Cardiac muscle cell (in vitro differentiated cells and primary cell): ENCODE data around the gene STRIT1. TPM values are rescaled to one million over a fixed set of nuclear protein-coding genes. Genes with fewer than 3 reads are reported as not detected.
"Not testable (repeated sequence)": the region's sequence is repeated elsewhere in the genome, so short reads cannot be mapped to it uniquely, and the experiment has no call there.

Experiments used
- DNase-seq, 2 donors: peaks; one replicate each; pipeline versions ENCODE4 v3.0.0 to v3.0.0-alpha.2; 2010 to 2017; ENCODE audit warnings: low read depth in 1 of 2, low spot score in 1 of 2
- H3K27ac ChIP-seq: fragments of 200-600 bp; sonication (generic); 2 replicates; pipeline ENCODE4 v1.5.1; 2016
- H3K27me3 ChIP-seq: fragments of 200-600 bp; sonication (generic); 2 replicates; pipeline ENCODE4 v1.6.0; 2016; ENCODE audit warnings: control low read depth
- H3K36me3 ChIP-seq: fragments of 200-600 bp; sonication (generic); 2 replicates; pipeline ENCODE4 v1.5.1; 2016; ENCODE audit warnings: control low read depth
- H3K4me1 ChIP-seq: fragments of 200-600 bp; sonication (generic); 2 replicates; pipeline ENCODE4 v1.8.1; 2017; ENCODE audit warnings: low read depth, mild to moderate bottlenecking, mixed run types
- H3K4me3 ChIP-seq: fragments of 200-600 bp; sonication (generic); 2 replicates; pipeline ENCODE4 v1.5.1; 2016; ENCODE audit warnings: mild to moderate bottlenecking
- H3K9me3 ChIP-seq: fragments of 200-600 bp; sonication (generic); 2 replicates; pipeline ENCODE4 v1.5.1; 2017; ENCODE audit warnings: low read depth, mild to moderate bottlenecking, control low read depth
- polyA plus RNA-seq: library from polyadenylated mRNA; unstranded; fragments of >200 nt; fragmentation: Nextera tagmentation; extraction: Ambion mirVana; gene quantifications from 2 replicates; pipeline ENCODE4 v1.2.1, GENCODE V29; 2016
- total RNA-seq: library from RNA; depleted of rRNA; stranded (reverse); fragments of >200 nt; gene quantifications from 2 replicates; pipeline ENCODE4 v1.2.3, GENCODE V29; 2016
- TF ChIP-seq, protein P1 (sequence below): IDR thresholded peaks from 2 replicates; pipeline ENCODE4 v1.5.1; 2012; ENCODE audit warnings: low read depth, mild to moderate bottlenecking, low read length

STRIT1 gene
- total and polyA plus RNA-seq, 2 experiments from 2014 or later = not detected

DNA sequence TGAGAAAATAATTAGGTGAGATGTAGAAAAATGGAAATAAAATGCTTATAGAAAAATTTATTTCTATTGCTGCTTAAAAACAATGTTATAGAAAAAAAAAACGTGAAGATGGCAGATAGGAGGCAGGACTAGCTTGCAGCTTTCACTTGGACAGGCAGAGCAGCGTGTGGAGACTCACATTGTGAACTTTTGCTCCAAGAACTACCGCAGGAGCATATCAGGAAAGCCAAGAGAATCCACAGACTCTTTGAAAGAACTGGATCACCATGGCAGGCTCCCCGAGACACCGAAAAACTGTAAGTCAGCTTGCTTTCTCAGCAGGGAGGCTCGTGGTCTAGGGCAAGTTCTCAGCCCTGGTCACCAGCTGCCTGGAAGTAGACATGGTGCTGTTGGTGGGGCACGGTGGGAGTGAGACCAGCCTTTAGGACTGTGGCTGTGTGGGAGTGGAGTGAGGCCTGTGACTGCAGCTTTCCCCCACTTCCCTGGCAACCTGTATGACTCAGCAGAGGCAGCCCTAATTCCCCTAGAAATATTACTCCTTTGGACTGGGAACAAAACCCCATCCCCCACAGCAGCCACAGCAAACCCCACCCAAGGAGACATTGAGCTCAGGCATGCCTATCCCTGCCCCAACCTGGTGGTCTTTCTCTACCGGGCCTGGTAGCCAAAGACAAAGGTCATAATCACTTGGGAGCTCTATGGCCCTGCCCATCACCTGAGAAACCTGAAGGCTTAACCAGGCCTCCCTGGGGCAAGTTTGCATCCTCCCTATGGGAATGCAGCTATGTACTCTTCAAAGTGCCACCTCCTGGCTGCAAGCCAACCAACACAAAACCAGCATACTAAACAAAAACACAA is 22.8 kb downstream of the STRIT1 start:
- no peak overlapping the region for H3K27ac ChIP-seq
- TF ChIP-seq, protein P1, sequence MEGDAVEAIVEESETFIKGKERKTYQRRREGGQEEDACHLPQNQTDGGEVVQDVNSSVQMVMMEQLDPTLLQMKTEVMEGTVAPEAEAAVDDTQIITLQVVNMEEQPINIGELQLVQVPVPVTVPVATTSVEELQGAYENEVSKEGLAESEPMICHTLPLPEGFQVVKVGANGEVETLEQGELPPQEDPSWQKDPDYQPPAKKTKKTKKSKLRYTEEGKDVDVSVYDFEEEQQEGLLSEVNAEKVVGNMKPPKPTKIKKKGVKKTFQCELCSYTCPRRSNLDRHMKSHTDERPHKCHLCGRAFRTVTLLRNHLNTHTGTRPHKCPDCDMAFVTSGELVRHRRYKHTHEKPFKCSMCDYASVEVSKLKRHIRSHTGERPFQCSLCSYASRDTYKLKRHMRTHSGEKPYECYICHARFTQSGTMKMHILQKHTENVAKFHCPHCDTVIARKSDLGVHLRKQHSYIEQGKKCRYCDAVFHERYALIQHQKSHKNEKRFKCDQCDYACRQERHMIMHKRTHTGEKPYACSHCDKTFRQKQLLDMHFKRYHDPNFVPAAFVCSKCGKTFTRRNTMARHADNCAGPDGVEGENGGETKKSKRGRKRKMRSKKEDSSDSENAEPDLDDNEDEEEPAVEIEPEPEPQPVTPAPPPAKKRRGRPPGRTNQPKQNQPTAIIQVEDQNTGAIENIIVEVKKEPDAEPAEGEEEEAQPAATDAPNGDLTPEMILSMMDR = no peak
- no peaks in the 10 kb centered on the region for H3K27me3 ChIP-seq
- DNase-seq = peak in 1 of 2 donors; percentile 4
- no peaks in the 10 kb centered on the region for H3K9me3 ChIP-seq
- H3K36me3 ChIP-seq = no peaks in the 10 kb centered on the region
- no peak overlapping the region for H3K4me3 ChIP-seq
- no peaks in the 10 kb centered on the region for H3K4me1 ChIP-seq

DNA sequence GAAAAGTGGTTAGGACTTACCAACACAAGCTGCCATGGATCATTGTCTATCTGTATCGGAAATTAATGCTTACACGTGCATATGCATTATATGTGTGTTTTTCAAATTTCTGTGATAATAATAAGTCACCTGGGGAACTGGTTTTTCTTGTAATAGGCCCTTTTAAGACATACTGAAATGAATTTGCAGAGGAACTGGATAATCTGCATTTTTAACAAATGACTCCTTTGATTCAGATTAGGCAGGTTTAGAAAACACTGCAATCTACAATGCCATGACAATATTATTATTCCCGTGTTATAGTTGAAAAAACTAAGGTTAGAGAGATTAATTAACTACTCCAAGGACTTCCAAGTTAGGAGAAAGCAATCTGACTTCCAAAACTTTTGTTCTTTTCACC is 23.4 kb downstream of the STRIT1 start:
- Histone ChIP-seq H3K4me3 (no peak overlapping the region), H3K9me3 (no peaks in the 10 kb centered on the region), H3K4me1 (no peaks in the 10 kb centered on the region), H3K36me3 (no peaks in the 10 kb centered on the region), H3K27me3 (no peaks in the 10 kb centered on the region), H3K27ac (no peak overlapping the region)
- no peak for DNase-seq
- TF ChIP-seq, protein P1 = no peak

DNA sequence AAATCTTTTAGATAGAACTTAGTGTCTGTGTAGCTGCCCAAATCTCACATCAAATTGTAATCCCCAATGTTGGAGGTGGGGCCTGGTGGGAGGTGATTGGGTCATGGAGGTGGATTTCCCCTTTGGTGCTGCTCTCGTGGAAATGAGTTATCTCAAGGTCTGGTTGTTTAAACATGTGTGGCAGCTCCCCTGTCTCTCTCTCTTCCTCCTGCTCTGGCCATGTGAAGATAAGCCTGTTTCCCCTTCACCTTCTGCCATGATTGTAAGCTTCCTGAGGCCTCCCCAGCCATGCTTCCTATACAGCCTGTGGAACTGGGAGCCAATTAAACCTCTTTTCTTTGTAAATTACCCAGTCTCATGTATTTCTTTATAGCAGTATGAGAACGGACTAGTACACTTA is 30.6 kb downstream of the STRIT1 start:
- H3K36me3 ChIP-seq, H3K27me3 ChIP-seq, DNase-seq, H3K4me1 ChIP-seq, H3K27ac ChIP-seq, H3K4me3 ChIP-seq, H3K9me3 ChIP-seq: not testable (repeated sequence)

DNA sequence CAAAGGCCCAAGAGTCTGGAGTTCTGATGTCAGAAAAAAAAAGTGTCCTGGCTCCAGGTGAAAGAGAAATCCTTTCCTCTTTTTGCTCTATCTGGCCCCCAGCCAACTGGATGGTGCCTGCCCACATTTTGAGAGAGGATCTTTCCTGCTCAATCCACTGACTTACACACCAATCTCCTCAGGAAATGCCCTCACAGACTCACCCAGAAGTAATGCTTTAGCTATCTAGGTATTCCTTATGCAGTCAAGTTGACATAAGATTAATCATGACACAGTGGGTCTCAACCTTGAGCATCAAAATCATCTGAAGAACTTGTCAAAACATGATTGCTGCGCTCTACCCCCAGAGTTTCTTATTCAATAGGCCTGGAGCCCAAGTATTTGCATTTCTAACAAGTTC is 31.2 kb downstream of the STRIT1 start:
- TF ChIP-seq, protein P1 = no peak
- no peaks in the 10 kb centered on the region for H3K4me1 ChIP-seq
- no peak overlapping the region for H3K4me3 ChIP-seq
- no peak for DNase-seq
- no peak overlapping the region for H3K27ac ChIP-seq
- H3K27me3 ChIP-seq = no peaks in the 10 kb centered on the region
- H3K36me3 ChIP-seq = no peaks in the 10 kb centered on the region
- no peaks in the 10 kb centered on the region for H3K9me3 ChIP-seq

DNA sequence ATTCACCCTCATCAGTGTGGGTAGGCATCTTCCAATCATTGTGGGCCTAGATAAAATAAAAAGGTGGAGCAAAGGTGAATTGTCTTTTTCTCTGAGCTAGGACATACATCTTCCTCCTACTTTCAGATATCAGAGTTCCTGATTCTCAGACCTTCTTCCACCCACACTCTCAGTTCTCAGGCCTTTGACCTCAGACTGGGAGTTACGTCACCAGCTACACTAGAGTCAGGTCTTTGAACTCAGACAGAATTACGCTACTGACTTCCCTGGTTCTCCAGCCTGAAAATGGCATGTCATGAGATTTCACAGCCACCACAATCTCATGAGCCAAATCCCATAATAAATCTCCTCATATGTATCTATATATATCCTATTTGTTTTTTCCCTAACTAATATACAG is 39.0 kb downstream of the STRIT1 start:
- DNase-seq = no peak
- TF ChIP-seq, protein P1 = no peak
- H3K27ac ChIP-seq = no peak overlapping the region

DNA sequence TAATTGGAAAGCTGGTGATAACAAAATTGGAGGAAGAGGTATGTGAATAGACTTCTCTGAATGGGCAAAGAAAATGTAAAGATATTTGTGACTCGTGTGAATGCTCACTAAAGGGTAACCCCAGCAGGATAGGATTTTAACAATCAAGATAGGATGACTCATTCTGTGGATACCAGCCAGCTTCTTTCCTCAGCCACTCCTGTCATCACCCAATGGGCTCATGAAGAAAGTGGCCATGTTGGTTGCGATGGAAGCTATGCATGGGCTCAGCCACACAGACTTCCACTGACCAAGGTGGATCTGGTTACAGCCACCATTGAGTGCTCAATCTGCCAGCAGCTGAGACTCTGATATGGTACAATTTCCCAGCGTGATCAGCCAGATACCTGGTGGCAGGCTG is 40.9 kb downstream of the STRIT1 start:
- TF ChIP-seq, protein P1 = no peak
- H3K27ac ChIP-seq = no peak overlapping the region
- H3K27me3 ChIP-seq = no peaks in the 10 kb centered on the region
- DNase-seq = peak in 1 of 2 donors; percentile 75
- no peaks in the 10 kb centered on the region for H3K9me3 ChIP-seq
- no peaks in the 10 kb centered on the region for H3K36me3 ChIP-seq
- no peaks in the 10 kb centered on the region for H3K4me1 ChIP-seq
- no peak overlapping the region for H3K4me3 ChIP-seq

More for the DNA sequence above, 39.0 kb downstream of the STRIT1 start:
- Histone ChIP-seq H3K9me3 (no peaks in the 10 kb centered on the region), H3K4me1 (no peaks in the 10 kb centered on the region), H3K36me3 (no peaks in the 10 kb centered on the region), H3K27me3 (no peaks in the 10 kb centered on the region), H3K4me3 (no peak overlapping the region)
